Measurements from ENCODE around the gene TMPRSS13. TPM values are rescaled to one million over a fixed set of nuclear protein-coding genes. Genes with fewer than 3 reads are reported as not detected.
"Not testable (repeated sequence)": the region's sequence is repeated elsewhere in the genome, so short reads cannot be mapped to it uniquely, and the experiment has no call there.

The TMPRSS13 gene
- total RNA-seq = 7.8 TPM

DNA sequence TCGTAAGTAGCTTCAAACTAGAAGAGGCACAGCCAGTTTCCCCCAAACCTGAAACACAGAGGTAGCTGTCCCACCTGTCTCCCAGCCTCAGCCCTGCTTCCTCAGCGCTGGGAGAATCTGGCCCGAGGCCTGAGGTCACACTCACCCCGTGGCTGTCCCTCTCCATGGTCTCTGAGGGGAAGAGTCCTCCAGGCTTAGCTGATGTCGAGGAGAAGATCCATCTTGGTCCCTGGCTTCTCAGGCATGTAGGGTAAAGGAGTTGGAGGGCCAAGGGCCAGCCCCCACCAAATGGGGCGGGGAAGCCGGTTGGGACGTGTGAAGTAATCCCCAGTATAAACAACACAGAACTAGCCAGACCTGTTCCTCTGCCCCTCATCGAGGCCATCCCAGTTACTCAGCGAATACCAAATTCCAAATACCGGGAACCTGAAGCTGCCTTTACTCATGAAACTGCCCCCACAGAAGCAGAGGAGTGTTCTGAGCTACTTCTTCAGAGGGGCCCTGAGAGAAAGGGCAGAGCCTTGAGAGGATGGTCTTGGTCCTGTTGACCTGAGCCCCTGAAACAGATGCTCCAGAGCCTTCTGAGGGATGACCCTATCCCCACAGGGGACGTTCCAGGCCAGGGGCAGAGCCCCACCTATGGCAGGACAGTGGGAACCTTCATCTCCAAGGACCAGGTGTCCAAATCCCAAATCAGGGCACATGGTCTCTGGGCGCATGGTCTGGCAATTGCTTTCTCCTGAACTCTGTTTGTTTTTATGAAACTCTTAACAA is at the start of gene TMPRSS13:
Gene TMPRSS13 (minus strand): TSS at position 261 of the 774 bp plus-strand sequence. CDS start 95 bp downstream, at position 166.
- no peak for DNase-seq

DNA sequence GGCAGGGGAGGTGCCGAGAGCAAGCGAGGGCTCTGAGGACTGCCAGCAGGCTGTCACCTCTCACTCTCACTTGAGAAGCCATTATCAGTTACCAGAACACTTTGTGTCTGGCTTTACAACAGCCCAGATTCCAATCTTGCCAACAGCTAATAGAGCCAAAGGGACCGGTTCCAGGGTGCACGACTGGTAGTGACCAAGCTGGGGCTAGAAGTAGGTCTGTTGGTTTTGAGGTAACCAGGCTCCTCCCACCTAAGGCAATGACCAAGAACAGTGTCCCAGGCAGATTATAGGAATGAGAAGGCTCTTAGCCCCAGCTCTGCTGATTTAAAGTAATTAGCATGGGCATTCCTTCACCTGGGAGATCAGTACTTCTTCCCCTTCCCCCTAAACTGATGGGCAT is 49.8 kb upstream of the TMPRSS13 start:
- no peak for DNase-seq

DNA sequence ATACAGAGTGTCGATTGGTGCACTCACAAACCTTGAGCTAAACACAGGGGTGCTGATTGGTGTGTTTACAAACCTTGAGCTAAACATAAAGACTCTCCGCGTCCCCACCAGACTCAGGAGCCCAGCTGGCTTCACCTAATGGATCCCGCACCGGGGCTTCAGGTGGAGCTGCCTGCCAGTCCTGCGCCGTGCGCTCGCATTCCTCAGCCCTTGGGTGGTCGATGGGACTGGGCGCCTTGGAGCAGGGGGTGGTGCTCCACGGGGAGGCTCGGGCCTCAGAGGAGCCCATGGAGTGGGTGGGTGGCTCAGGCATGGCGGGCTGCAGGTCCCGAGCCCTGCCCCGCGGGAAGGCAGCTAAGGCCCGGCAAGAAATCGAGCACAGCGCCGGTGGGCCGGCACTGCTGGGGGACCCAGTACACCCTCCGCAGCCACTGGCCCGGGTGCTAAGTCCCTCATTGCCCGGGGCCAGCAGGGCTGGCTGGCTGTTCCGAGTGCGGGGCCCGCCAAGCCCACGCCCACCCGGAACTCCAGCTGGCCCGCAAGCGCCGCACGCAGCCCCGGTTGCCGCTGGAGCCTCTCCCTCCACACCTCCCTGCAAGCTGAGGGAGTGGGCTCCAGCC is 49.2 kb upstream of the TMPRSS13 start:
- not testable (repeated sequence) for DNase-seq

DNA sequence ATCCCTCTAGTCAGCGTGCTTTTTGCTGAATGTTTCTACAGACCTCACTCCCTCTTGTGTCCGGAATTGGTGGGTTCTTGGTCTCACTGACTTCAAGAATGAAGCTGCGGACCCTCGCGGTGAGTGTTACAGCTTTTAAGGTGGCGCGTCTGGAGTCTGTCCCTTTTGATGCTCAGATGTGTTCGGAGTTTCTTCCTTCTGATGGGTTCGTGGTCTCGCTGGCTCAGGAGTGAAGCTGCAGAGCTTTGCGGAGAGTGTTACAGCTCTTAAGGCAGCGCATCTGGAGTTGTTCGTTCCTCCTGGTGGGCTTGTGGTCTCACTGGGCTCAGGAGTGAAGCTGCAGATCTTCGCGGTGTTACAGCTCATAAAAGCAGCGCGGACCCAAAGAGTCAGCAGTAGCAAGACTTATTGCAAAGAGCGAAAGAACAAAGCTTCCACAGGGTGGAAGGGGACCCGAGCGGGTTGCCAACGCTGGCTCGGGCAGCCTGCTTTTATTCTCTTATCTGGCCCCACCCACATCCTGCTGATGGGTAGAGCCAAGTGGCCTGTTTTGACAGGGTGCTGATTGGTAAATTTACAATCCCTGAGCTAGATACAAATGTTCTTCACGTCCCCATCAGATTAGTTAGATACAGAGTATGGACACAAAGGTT is 48.5 kb upstream of the TMPRSS13 start:
- DNase-seq = not testable (repeated sequence)

DNA sequence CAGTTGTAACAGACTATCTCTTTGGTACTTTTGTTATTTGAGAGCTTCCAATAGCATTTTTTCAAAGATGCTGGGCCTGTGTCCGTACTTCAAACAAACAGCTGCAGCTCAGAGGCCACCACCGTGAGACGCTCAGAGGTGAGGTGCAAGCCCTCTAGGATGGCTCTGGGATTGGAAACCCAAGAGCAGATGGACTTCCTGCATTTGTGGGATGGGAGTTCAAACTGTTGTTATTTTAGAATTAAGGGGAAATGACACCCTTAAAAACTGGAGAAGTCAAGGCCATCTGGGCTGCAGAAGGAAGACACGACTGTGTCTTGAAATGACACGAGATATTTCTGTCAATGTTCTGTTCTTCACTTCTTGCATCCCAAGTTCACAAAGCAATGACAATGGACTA is 47.8 kb upstream of the TMPRSS13 start:
- no peak for DNase-seq

DNA sequence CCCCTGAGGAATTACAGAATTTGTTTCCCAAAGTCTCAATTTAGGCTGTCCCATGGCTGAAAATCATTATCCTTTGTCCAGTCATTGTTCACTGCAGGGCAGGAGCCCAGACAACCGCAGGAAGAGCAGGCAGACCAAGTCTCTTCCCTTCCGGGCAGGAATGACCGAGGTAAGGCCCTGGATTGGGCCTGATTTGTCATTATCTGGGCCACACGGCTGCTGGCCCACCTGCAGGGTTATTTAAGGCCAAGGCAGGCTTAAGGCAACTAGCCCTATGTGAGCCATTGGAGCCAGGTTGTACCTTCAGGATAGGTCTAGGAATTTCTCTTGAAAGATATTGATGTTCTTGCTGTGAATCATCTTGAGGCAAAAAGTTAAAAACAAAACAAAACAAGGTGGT is 47.2 kb upstream of the TMPRSS13 start:
- no peak for DNase-seq

DNA sequence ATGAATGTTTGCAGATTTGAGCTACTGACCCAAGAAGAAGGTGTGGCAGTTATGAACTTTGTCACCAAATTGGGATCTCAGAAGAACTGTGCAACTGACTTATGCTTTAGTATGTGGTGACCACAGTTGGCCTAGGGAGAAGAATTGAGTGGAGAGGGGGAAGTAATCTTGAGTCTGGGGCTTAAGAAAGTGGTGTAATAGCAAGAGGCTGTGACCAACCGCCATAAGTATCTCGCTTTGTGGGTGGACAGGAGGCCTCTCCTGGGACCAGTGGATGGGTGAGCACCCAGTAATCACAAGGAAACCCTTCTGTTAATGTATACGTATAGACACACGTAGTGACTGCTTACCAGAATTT is 44.3 kb upstream of the TMPRSS13 start:
- no peak for DNase-seq

DNA sequence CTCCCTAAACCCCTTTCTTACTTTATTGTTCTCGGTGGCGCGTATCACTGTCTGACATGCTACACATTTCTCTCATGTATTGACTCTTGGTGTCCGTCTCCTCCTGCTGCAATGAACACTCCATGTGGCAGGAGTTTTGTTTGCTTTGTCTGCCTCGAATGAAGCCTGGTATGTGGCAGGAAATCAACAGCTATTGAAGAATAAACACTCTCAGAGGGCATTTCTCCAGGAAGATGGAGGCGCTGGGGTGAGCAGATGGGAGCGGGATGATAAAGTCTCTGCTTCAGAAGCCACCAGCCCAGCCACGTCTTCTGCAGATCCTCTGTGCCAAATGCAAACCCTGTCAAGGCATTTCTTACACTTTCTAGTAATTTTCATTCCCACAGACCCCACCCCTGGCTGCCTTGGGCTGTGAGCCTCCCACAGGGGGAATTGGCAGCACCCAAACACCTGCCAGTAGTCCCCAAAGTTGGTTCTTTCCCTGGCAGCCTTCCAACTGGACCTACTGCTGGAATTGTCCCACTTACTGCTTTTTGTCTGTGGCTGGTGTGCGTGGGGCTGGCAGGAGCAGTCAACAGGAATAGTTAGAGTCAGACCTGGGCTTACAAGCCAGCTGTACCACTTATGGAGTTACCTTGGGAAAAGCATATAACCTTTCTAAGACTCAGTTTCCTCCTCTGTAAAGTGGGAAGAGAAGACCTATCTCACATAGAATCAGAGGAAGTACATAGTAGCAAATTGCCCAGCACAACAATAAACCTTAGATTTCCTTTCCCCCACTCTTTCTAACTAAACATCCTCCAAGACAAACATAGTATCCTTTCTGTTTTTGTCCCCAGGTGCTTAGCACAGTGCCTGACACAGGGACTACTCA is 43.7 kb upstream of the TMPRSS13 start:
- peak; percentile 30 for DNase-seq

DNA sequence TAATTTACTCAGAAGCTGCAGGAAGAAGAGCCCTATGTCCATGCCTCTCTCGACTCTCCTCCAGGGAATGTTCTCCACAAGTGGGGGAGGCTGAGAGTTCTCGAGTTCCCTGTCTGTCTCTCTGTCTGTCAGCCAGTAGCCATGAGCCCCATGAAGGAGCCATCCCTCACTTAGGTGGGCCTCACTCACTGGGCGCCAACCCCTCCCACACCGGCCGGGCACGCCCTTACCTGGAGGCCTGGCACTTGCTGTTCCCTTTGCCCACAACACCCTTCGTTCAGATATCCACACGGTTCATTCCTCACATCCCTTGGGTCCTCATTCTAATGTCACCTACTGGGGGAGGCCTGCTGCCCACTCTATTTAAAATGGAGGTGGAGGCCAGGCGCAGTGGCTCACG is 42.8 kb upstream of the TMPRSS13 start:
- DNase-seq = no peak

DNA sequence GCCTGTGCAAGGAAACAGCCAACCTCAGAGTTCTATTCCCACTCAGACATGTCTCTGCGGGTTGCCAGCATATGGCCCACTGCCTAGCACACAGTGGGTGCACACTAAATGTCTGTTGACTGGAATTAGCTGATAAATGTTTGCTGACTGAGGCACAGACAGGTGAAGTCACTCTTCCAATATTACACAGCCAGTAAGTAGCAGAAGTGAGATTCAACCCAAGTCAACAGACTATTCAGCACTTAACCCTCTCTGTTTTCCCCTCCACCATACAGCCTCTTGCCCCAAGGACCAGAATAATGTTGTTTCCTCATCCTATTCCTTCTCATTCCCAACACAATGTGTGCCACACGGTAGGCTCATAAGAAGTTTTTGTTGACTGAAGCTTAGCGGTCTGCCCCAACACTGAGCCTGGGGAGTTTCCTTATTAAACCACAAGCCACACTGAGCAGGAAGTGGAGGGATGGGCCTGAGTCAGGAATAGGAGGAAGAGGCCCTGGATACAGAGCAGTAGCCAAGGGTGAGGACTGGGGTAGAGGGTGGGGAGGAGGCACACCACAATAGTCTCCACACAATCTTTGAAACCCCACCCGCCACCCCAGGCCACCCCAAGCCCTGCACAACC is 41.3 kb upstream of the TMPRSS13 start:
- DNase-seq = no peak

DNA sequence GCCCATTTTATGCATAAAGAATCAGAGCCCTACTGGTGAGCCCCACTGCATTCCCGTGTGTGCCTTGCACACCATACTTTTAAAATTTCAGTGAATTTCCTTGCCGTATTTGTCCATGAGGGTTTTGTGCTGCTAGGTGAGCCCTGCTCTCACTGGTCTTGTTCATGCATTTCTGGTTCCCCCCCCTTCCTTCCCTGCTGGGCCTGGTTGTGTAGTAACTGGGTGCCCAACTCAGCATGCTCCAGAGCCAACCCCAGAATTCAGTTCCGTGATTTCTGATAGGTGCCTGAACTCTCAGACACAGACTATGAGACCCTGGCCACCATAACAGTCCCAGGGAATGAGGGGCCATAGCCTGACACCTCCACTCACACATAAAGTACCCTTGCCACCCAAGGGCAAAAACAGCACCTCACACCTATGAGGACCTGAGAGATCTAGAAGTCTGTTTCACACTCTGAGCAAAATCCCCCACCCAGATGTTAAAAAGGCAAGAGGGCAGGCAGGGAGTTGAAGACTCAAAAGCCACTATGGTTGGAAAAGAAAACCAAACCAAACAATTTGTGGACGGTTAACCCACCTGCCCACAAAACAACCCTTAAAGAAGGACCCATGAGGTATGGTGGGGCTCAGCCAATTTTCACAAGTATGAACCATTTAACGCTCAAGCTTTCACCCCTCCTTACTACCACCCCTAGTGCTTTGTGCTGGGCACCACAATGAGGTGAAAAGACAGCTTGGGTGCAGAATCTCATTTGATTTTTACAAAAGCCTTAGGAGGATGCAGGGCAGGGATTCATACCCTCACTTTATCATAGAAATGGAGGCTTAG is 40.2 kb upstream of the TMPRSS13 start:
- no peak for DNase-seq

DNA sequence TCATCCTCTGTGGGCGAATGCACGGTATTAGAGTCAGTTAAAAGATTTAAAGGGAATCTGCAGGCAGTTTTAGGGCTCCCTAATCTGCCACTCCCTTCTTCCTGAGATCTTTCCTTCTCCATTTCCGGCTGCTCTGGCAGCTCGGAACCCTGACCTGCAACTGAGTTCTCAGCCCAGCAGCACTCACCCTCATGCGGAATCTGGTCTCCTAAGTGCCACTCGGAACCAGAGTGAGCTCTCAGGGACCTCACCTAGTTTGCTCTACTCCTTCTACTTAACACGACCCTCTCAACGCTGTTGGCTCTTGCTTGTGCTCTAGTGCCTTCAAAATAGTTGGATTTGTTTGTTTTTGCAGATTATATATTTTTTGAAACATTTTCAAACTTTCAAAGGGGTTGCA is 37.7 kb upstream of the TMPRSS13 start:
- no peak for DNase-seq

DNA sequence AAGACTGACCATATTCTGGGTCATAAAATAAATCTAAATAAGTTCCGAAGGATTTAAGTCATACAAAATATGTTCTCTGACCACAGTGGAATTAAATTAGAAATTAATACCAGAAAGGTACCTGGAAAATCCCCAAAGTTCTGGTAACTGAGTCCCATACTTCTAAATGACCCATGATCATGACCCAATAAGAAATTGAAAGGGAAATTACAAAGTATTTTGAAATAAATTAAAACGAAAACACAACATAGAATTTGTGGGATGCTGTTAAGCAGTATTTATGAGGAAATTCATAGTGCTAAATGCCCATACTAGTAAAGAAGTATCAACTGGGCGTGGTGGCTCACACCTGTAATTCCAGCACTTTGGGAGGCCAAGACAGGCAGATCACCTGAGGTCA is 33.6 kb upstream of the TMPRSS13 start:
- no peak for DNase-seq

DNA sequence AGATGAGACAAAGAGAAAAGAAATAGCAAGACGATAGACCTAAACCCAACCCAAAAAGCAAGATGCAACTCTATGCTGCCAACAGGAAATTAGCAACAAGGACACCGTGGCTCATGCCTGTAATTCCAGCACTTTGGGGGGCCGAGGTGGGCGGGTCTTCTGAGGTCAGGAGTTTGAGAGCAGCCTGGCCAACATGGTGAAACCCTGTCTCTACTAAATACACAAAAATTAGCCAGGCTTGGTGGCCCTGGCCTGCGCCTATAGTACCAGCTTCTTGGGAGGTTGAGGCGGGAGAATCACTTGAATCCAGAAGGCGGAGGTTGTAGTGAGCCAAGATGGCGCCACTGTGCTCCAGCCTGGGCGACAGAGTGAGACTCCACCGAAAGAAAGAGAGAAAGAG is 32.7 kb upstream of the TMPRSS13 start:
- no peak for DNase-seq

DNA sequence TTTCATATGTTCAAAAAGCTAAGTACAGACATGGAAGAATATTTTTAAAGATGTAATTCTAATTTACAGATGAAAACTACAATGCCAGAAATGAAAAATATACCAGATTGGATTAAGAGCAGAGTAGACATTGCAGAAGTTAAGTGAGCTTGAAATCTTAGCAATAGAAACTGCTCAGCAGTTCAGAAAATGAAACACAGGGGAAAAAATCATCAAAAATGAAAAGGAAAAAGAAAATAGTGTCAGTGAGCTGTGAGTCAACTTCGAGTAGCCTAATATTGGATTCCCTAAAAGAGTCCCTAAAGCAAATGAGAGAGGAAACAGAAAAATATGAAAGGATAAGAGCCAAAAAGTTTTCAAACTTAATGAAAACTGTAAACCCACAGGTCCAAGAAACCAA is 31.2 kb upstream of the TMPRSS13 start:
- no peak for DNase-seq

DNA sequence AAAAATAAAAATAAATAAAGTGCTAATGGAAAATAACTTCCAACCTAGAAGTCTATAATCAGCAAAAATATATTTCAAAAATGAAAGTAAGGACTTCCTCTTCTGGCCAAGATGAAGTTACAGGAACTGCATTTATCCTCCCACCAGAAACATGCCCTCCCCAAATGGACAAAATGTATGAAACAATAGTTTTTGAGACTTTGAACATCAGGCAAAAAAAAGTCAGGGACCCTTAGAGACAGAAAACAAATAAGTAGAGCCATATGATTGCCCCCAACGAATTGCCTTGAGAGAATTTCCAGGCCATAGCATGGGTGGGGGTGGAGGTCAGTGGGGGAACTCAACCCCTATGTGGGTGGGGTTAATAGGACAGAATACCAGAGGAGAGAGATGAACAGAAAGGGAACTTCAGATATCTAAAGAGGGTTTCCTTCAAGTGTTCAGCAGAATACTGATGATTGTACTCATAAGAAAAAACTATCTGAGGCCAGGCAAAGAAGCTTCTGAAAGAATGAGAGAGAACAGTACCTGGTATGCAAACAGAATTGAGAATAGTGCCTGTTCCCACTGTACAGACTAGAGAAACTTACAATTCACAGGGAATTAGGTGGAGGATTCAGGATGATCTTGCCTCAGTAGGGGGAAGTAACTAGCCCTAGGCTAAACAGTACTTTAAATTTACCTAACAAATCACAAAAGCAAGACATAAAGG is 30.4 kb upstream of the TMPRSS13 start:
- no peak for DNase-seq

DNA sequence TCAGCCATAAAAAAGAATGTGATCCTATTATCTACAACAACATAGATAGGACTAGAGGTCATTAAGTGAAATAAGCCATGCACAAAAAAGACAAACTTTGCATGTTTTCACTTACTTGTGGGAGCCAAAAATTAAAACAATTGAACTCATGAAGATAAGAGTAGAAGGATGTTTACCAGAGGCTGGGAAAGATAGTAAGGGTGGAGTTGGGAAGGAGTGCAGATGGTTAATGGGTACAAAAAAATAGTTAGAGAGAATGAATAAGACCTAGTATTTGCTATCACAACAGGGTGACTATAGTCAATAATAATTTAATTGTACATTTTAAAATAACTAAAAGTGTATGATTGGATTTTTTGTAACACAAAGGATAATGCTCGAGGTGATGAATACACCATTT is 29.7 kb upstream of the TMPRSS13 start:
- DNase-seq = no peak

DNA sequence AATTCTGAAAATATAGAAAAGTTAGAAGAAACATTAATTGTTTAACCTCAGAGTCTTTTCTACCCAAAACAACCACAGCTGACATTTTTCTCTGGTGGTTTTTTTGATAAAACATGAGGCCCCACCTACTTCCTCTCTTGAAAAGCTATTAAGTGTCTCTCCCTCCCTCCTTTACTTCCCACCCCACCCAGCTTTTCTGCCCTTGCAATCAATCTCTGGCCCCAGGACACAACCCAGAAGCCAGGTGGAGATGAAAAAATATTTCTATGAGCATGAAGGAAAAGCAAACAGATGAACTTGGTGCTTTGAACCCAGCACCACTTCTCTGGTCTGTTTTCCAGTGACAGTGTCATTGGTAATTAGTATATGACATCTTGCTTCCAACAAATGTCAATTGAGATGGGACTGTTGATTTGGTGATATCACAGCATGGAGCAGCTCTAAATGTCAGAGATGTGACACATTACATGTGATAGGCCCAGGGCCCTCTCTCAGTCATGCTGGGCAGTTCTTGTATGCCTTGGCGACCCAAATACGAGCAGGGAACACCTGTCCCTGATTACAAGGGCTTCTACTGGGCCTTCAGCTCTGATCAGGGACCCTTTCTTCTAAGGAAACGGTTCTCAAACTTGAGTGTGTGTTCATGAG is 23.9 kb upstream of the TMPRSS13 start:
- DNase-seq = no peak

DNA sequence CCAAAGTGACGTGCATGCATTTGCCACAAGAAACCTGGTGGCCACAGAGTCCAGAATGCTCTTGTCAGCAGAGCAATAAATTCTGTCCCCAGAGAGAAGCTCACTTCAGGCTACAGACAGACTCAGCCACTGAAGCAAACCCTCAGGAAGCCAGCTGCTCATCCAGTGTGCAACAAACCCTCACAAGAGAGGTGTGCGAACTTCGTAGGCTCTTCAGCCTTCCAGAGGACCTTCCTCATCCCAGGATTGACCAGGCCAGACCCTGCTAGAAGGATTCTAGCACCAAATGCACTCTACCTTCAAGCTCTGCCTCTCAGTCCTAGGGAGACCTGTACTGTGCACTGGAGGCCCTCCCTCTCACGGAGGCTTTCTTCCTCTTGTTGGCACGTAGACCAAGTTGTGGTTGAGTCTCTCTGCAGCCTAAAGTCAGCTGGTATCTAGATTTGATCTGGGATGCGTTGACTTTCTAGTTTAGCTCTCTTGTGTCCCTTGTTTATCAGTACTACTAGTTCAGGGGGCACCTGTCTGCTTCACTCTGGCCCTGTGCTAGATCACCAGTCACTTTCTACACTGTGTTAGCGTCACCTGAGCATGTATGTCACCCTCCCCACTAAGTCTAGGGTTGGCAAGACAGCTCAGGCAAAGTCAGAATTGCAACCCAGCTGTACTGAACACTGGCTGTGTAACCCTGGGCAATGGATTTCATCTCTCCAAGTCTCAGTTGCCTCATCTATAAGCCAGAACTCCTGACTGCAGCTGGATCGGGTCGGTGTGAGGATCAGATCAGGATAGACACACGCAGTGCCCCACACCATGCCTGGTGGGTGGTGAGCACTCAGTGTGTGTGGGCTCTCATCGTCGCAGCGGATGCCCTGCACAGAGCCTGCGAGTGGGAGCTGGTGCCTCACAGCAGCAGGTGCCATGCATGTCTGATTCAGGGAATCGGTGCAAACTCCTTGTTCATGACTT is 22.1 kb upstream of the TMPRSS13 start:
- DNase-seq = no peak
